Naive thymus-derived CD4-positive, alpha-beta T cell (primary cell): ENCODE data around the gene CALY. TPM values are rescaled to one million over a fixed set of nuclear protein-coding genes. Genes with fewer than 3 reads are reported as not detected.
A peak's percentile ranks its signal among the peaks of the same experiment; 100 is the strongest.

Experiments
- ATAC-seq: fragments of 150-1000 bp; cut with Tn5 transposase; 2 replicates; pipeline ENCODE4 v1.10.0; 2021; ENCODE audit warnings: mild to moderate bottlenecking, moderate library complexity
- CTCF ChIA-PET: fragments of 350-600 bp; sonication (Branson Sonifier 250); formaldehyde crosslinking; loops from one replicate; lab custom pipeline; 2021; ENCODE audit warnings: antibody characterized with exemption; lab: Charles Lee
- POLR2A ChIA-PET: fragments of 350-600 bp; sonication (Branson Sonifier 250); formaldehyde crosslinking; loops from one replicate; lab custom pipeline; 2021; ENCODE audit warnings: antibody characterized with exemption, inconsistent platforms; lab: Charles Lee
- DNase-seq, 9 donors: peaks; one replicate each; pipeline versions ENCODE4 v3.0.0 to v3.0.0-alpha.2; 2020 to 2022; ENCODE audit warnings: mixed read lengths in 1 of 9
- H3K27ac ChIP-seq: one replicate; pipeline ENCODE4 v1.7.0; 2013; ENCODE audit warnings: mild to moderate bottlenecking, low read depth, low read length, moderate library complexity
- H3K27me3 ChIP-seq, 2 donors: one replicate each; pipeline ENCODE4 v1.7.0; 2013; ENCODE audit warnings: low read length in 2 of 2, mild to moderate bottlenecking in 2 of 2, moderate library complexity in 2 of 2; ENCODE audit not compliant: control insufficient read depth in 2 of 2, insufficient read depth in 2 of 2
- H3K36me3 ChIP-seq, 3 experiments: 1 replicate in 2 of 3; 2 replicates in 1 of 3; pipeline ENCODE4 v1.7.0; 2013; ENCODE audit warnings: low read length in 3 of 3, mild to moderate bottlenecking in 3 of 3, moderate library complexity in 1 of 3; ENCODE audit not compliant: insufficient read depth in 3 of 3, control insufficient read depth in 2 of 3
- H3K4me1 ChIP-seq, 2 donors: one replicate each; pipeline ENCODE4 v1.7.0; 2013; ENCODE audit warnings: low read length in 2 of 2, mild to moderate bottlenecking in 2 of 2, moderate library complexity in 1 of 2; ENCODE audit not compliant: control insufficient read depth in 2 of 2, insufficient read depth in 2 of 2
- H3K4me3 ChIP-seq: 2 replicates; pipeline ENCODE4 v1.7.0; 2013; ENCODE audit warnings: mild to moderate bottlenecking, low read length
- H3K9me3 ChIP-seq, 3 experiments: 1 replicate in 2 of 3; 2 replicates in 1 of 3; pipeline ENCODE4 v1.7.0; 2013; ENCODE audit warnings: low read length in 3 of 3; ENCODE audit not compliant: control insufficient read depth in 2 of 3
- H3K27ac Mint-ChIP-seq, 9 donors: one replicate each; pipeline ENCODE4 v1.8.0; 2020 to 2022; ENCODE audit warnings: mixed read lengths in 9 of 9, mild to moderate bottlenecking in 8 of 9, moderate library complexity in 5 of 9, inconsistent platforms in 2 of 9
- H3K27me3 Mint-ChIP-seq, 5 donors: one replicate each; pipeline ENCODE4 v1.8.0; 2021 to 2022; ENCODE audit warnings: mixed read lengths in 5 of 5, mild to moderate bottlenecking in 1 of 5
- H3K36me3 Mint-ChIP-seq, 5 donors: one replicate each; pipeline ENCODE4 v1.8.0; 2020 to 2022; ENCODE audit warnings: mixed read lengths in 5 of 5, mild to moderate bottlenecking in 3 of 5, inconsistent platforms in 1 of 5
- H3K4me1 Mint-ChIP-seq, 7 donors: one replicate each; pipeline ENCODE4 v1.8.0; 2020 to 2022; ENCODE audit warnings: mixed read lengths in 7 of 7, mild to moderate bottlenecking in 3 of 7, inconsistent platforms in 1 of 7
- H3K4me3 Mint-ChIP-seq, 10 donors: one replicate each; pipeline ENCODE4 v1.8.0; 2020 to 2022; ENCODE audit warnings: mild to moderate bottlenecking in 10 of 10, mixed read lengths in 10 of 10, moderate library complexity in 6 of 10, inconsistent platforms in 2 of 10
- H3K9me3 Mint-ChIP-seq, 11 donors: one replicate each; pipeline ENCODE4 v1.8.0; 2020 to 2022; ENCODE audit warnings: mixed read lengths in 11 of 11, mild to moderate bottlenecking in 4 of 11, inconsistent platforms in 1 of 11, moderate library complexity in 1 of 11
- intact Hi-C, 2 donors: fragments of 100-400 bp; cut with micrococcal nuclease; formaldehyde crosslinking; loops; one replicate each; pipeline ENCODE4 v1.15.1; 2023
- polyA plus RNA-seq, 2 donors: library from polyadenylated mRNA; unstranded; fragments of 300-500 nt; fragmentation: Illumina TruSeq; gene quantifications; one replicate each; pipeline ENCODE4 v1.2.3, GENCODE V29; 2021
- total RNA-seq, 6 experiments: library from RNA in 5 of 6; stranded (reverse) in 5 of 6; gene quantifications; 1 replicate in 5 of 6; 2 replicates in 1 of 6; pipeline ENCODE4 v1.2.3 and lab custom pipeline; 2021 to 2026

The CALY gene
- total RNA-seq (1 to 10 TPM in 4 of 5 experiments, not detected in 1; 1.5 to 5.1 (median 3.4) TPM), polyA plus RNA-seq (under 1 TPM; 0.33 to 0.91 TPM), total RNA-seq (lab: John Stamatoyannopoulos, UW) (1.5 reads per million, percentile 4 among the genes with 10 or more reads in this experiment)

- no peaks in the 10 kb centered on the region for H3K27me3 ChIP-seq
- intact Hi-C loops = loop anchor here in 1 of 2 donors (1.0 to 2.0 kb wide), 2 partner anchors 21 to 58 kb away; partner anchors contain the start of gene MTG1
Measured at GRCh38 chr10:133336577-133337369, at the start of gene CALY. TSS of gene CALY (minus strand) at chr10:133336896. CDS start at chr10:133328989, 7,907 bp downstream.

GRCh38 chr10:133385214-133385613 is 48.5 kb upstream of the CALY start:
- intact Hi-C loops = no loop called here
- peaks cover 0 to 4% (median 0%) of the 10 kb centered on the region in 5 donors for H3K36me3 Mint-ChIP-seq

More at GRCh38 chr10:133336577-133337369, at the start of gene CALY:
- H3K36me3 ChIP-seq = no peaks in the 10 kb centered on the region
- H3K27me3 Mint-ChIP-seq = peaks cover 0 to 35% (median 3%) of the 10 kb centered on the region in 5 donors
- ChIA-PET CTCF (interaction anchor here (1.2 to 1.4 kb wide), 2 partner anchors 41 to 53 kb away, joined by 3 to 4 read pairs; no protein-coding TSS in a partner anchor), POLR2A (interaction anchor here (0.7 to 3.4 kb wide), 6 partner anchors 9 to 78 kb away, joined by 3 to 16 read pairs (median 4); partner anchors contain the start of genes TUBGCP2 and ZNF511)
- DNase-seq (peak; percentile 69 to 94 (median 91)), ATAC-seq (peak; percentile 79)
- H3K27ac Mint-ChIP-seq = peak within 1 kb of the TSS in 8 of 9 donors; percentile 50 to 93 (median 74)
- peaks cover 10 to 20% of the 10 kb centered on the region in 2 donors for H3K4me1 ChIP-seq
- no peaks in the 10 kb centered on the region for H3K36me3 Mint-ChIP-seq
- H3K4me3 ChIP-seq = peak within 1 kb of the TSS; percentile 65
- peaks cover 0 to 5% (median 0%) of the 10 kb centered on the region in 7 donors for H3K4me1 Mint-ChIP-seq
- H3K4me3 Mint-ChIP-seq = peak within 1 kb of the TSS in 9 of 10 donors; percentile 48 to 84 (median 68)
- peaks cover 0 to 8% (median 0%) of the 10 kb centered on the region in 11 donors for H3K9me3 Mint-ChIP-seq
- H3K9me3 ChIP-seq = no peaks in the 10 kb centered on the region
- peak within 1 kb of the TSS; percentile 78 for H3K27ac ChIP-seq

GRCh38 chr10:133384071-133384470 is 47.4 kb upstream of the CALY start:
- H3K36me3 ChIP-seq = no peaks in the 10 kb centered on the region
- intact Hi-C loops = no loop called here
- no peaks in the 10 kb centered on the region for H3K27me3 ChIP-seq
- no peaks in the 10 kb centered on the region for H3K9me3 ChIP-seq
- DNase-seq (no peak), ATAC-seq (no peak)
- Mint-ChIP-seq H3K36me3 (peaks cover 0 to 2% (median 0%) of the 10 kb centered on the region in 5 donors), H3K27ac (no peak overlapping the region), H3K9me3 (no peaks in the 10 kb centered on the region), H3K27me3 (no peaks in the 10 kb centered on the region), H3K4me3 (no peak overlapping the region), H3K4me1 (peaks cover 5 to 17% (median 8%) of the 10 kb centered on the region in 7 donors)
- H3K4me1 ChIP-seq = peaks cover 7 to 9% of the 10 kb centered on the region in 2 donors
- no peak overlapping the region for H3K4me3 ChIP-seq
- POLR2A ChIA-PET = no interaction called here
- CTCF ChIA-PET = no interaction called here
- no peak overlapping the region for H3K27ac ChIP-seq

More at GRCh38 chr10:133385214-133385613, 48.5 kb upstream of the CALY start:
- no peak for DNase-seq
- Mint-ChIP-seq H3K27me3 (no peaks in the 10 kb centered on the region), H3K27ac (no peak overlapping the region), H3K9me3 (no peaks in the 10 kb centered on the region), H3K4me1 (peaks cover 9 to 26% (median 18%) of the 10 kb centered on the region in 7 donors), H3K4me3 (no peak overlapping the region)
- Histone ChIP-seq H3K36me3 (no peaks in the 10 kb centered on the region), H3K4me1 (peaks cover 15 to 16% of the 10 kb centered on the region in 2 donors), H3K27ac (no peak overlapping the region), H3K27me3 (no peaks in the 10 kb centered on the region), H3K4me3 (no peak overlapping the region), H3K9me3 (no peaks in the 10 kb centered on the region)
- ChIA-PET CTCF (no interaction called here), POLR2A (no interaction called here)
- no peak for ATAC-seq

- no peaks in the 10 kb centered on the region for H3K9me3 ChIP-seq
- H3K4me1 ChIP-seq = peaks cover 4 to 6% of the 10 kb centered on the region in 2 donors
- Mint-ChIP-seq H3K4me3 (no peak overlapping the region), H3K9me3 (no peaks in the 10 kb centered on the region), H3K36me3 (peaks cover 0 to 2% (median 0%) of the 10 kb centered on the region in 5 donors), H3K27me3 (no peaks in the 10 kb centered on the region), H3K4me1 (peaks cover 0 to 11% (median 4%) of the 10 kb centered on the region in 7 donors), H3K27ac (no peak overlapping the region)
- CTCF ChIA-PET = no interaction called here
- no peak for DNase-seq
- POLR2A ChIA-PET = no interaction called here
- peaks cover 0 to 2% (median 0%) of the 10 kb centered on the region in 3 experiments for H3K36me3 ChIP-seq
- no peak for ATAC-seq
- intact Hi-C loops = no loop called here
- H3K27me3 ChIP-seq = no peaks in the 10 kb centered on the region
- H3K27ac ChIP-seq = no peak overlapping the region
- H3K4me3 ChIP-seq = no peak overlapping the region
Measured at GRCh38 chr10:133383551-133383950, 46.9 kb upstream of the CALY start.

- Histone ChIP-seq H3K9me3 (no peaks in the 10 kb centered on the region), H3K27me3 (no peaks in the 10 kb centered on the region), H3K4me1 (peaks cover 0 to 3% of the 10 kb centered on the region in 2 donors), H3K4me3 (no peak overlapping the region), H3K36me3 (peaks cover 0 to 4% (median 0%) of the 10 kb centered on the region in 3 experiments), H3K27ac (no peak overlapping the region)
- CTCF ChIA-PET = interaction anchor here (0.6 kb wide), 1 partner anchor 52 kb away, joined by 4 read pairs; no protein-coding TSS in a partner anchor
- intact Hi-C loops = no loop called here
- DNase-seq (no peak), ATAC-seq (no peak)
- Mint-ChIP-seq H3K4me3 (peak overlapping the region in 3 of 10 donors; percentile 48 to 82 (median 67)), H3K9me3 (no peaks in the 10 kb centered on the region), H3K4me1 (peaks cover 0 to 13% (median 4%) of the 10 kb centered on the region in 7 donors), H3K27ac (no peak overlapping the region), H3K27me3 (peaks cover 0 to 3% (median 0%) of the 10 kb centered on the region in 5 donors), H3K36me3 (no peaks in the 10 kb centered on the region)
- POLR2A ChIA-PET = interaction anchor here (6.0 kb wide), 1 partner anchor 9 kb away, joined by 47 read pairs; no protein-coding TSS in a partner anchor
Measured at GRCh38 chr10:133381036-133381435, 44.3 kb upstream of the CALY start.
